Neuronal stem cell (in vitro differentiated cells): ENCODE results near the gene TBX1.
A peak's percentile ranks its signal among the peaks of the same experiment; 100 is the strongest.

Source experiments
- DNase-seq: peaks from one replicate; pipeline ENCODE4 v3.0.0-alpha.2; 2013; ENCODE audit warnings: low spot score
- H2AFZ ChIP-seq: one replicate; pipeline ENCODE4 v1.6.1; 2013; ENCODE audit warnings: mild to moderate bottlenecking, low read length, inconsistent platforms
- H2AK5ac ChIP-seq: 2 replicates; pipeline ENCODE4 v1.6.1; 2013; ENCODE audit warnings: low read depth, mild to moderate bottlenecking, inconsistent platforms, low read length, moderate library complexity, mixed read lengths
- H2BK120ac ChIP-seq: 2 replicates; pipeline ENCODE4 v1.6.1; 2013; ENCODE audit warnings: low read depth, mild to moderate bottlenecking, inconsistent platforms, low read length, moderate library complexity, mixed read lengths
- H2BK12ac ChIP-seq: one replicate; pipeline ENCODE4 v1.6.1; 2013; ENCODE audit warnings: low read length, inconsistent platforms
- H2BK15ac ChIP-seq: 2 replicates; pipeline ENCODE4 v1.6.1; 2013; ENCODE audit warnings: mild to moderate bottlenecking, low read length, inconsistent platforms, mixed read lengths
- H2BK5ac ChIP-seq: one replicate; pipeline ENCODE4 v1.6.1; 2013; ENCODE audit warnings: inconsistent platforms, mild to moderate bottlenecking, low read length, moderate library complexity
- H3K14ac ChIP-seq: one replicate; pipeline ENCODE4 v1.6.1; 2013; ENCODE audit warnings: low read length, inconsistent platforms
- H3K18ac ChIP-seq: 2 replicates; pipeline ENCODE4 v1.6.1; 2013; ENCODE audit warnings: low read length, inconsistent platforms
- H3K23ac ChIP-seq: 2 replicates; pipeline ENCODE4 v1.6.1; 2013; ENCODE audit warnings: low read depth, mild to moderate bottlenecking, mixed read lengths, low read length, inconsistent platforms; ENCODE audit not compliant: poor library complexity
- H3K27ac ChIP-seq: replicated peaks from 3 replicates; pipeline ENCODE4 v1.5.1; 2013; ENCODE audit warnings: low read length, inconsistent platforms
- H3K27me3 ChIP-seq, 3 experiments: 2 replicates each; pipeline ENCODE4 v1.6.1; 2013; ENCODE audit warnings: low read length in 3 of 3, mild to moderate bottlenecking in 2 of 3, inconsistent platforms in 1 of 3, low read depth in 1 of 3, mixed read lengths in 1 of 3, moderate library complexity in 1 of 3; ENCODE audit not compliant: control insufficient read depth in 3 of 3, insufficient read depth in 3 of 3
- H3K36me3 ChIP-seq, 2 donors: replicated peaks in 1 of 2; 2 replicates each; pipeline ENCODE4 v1.6.1; 2013; ENCODE audit warnings: low read length in 2 of 2; ENCODE audit not compliant: control insufficient read depth in 2 of 2, insufficient read depth in 2 of 2
- H3K4ac ChIP-seq: 2 replicates; pipeline ENCODE4 v1.6.1; 2013; ENCODE audit warnings: inconsistent platforms, mild to moderate bottlenecking, low read length, moderate library complexity
- H3K4me1 ChIP-seq, 2 donors: 1 replicate in 1 of 2; 2 replicates in 1 of 2; pipeline ENCODE4 v1.6.1; 2013; ENCODE audit warnings: low read length in 2 of 2, low read depth in 1 of 2; ENCODE audit not compliant: control insufficient read depth in 2 of 2, insufficient read depth in 1 of 2
- H3K4me2 ChIP-seq: one replicate; pipeline ENCODE4 v1.6.1; 2013; ENCODE audit warnings: mild to moderate bottlenecking, low read length, inconsistent platforms; ENCODE audit not compliant: insufficient read depth, poor library complexity, severe bottlenecking
- H3K4me3 ChIP-seq, 2 donors: 2 replicates each; pipeline ENCODE4 v1.5.1; 2013; ENCODE audit warnings: low read length in 2 of 2, mild to moderate bottlenecking in 2 of 2, inconsistent platforms in 1 of 2, moderate library complexity in 1 of 2
- H3K79me1 ChIP-seq: one replicate; pipeline ENCODE4 v1.6.1; 2013; ENCODE audit warnings: low read depth, mild to moderate bottlenecking, inconsistent platforms, low read length, moderate library complexity
- H3K9ac ChIP-seq: one replicate; pipeline ENCODE4 v1.6.1; 2013; ENCODE audit warnings: mild to moderate bottlenecking, low read depth, low read length, inconsistent platforms; ENCODE audit not compliant: poor library complexity
- H3K9me3 ChIP-seq, 2 donors: replicated peaks in 1 of 2; 2 replicates each; pipeline versions ENCODE3 to v1.6.1; 2013; ENCODE audit warnings: low read length in 2 of 2, mild to moderate bottlenecking in 2 of 2, inconsistent platforms in 1 of 2, low read depth in 1 of 2, mixed read lengths in 1 of 2, moderate library complexity in 1 of 2; ENCODE audit not compliant: control insufficient read depth in 2 of 2, insufficient read depth in 1 of 2
- H4K8ac ChIP-seq: one replicate; pipeline ENCODE4 v1.6.1; 2013; ENCODE audit warnings: low read depth, mild to moderate bottlenecking, inconsistent platforms, low read length, moderate library complexity
- H4K91ac ChIP-seq: one replicate; pipeline ENCODE4 v1.6.1; 2013; ENCODE audit warnings: low read length, low read depth, mild to moderate bottlenecking, inconsistent platforms; ENCODE audit not compliant: poor library complexity
- WGBS, 2 donors: extraction: QIAGEN DNeasy Blood & Tissue Kit; methylation state at CpG; one replicate each; pipeline ENCODE4 v1.1.7; 2013; ENCODE audit warnings: missing lambda C conversion rate in 2 of 2, mixed read lengths in 1 of 2; ENCODE audit not compliant: insufficient read length in 2 of 2, insufficient replicate concordance in 1 of 2; ENCODE audit errors: extremely low coverage in 2 of 2; 5-methylcytosine and 5-hydroxymethylcytosine counted together

The TBX1 gene

DNA sequence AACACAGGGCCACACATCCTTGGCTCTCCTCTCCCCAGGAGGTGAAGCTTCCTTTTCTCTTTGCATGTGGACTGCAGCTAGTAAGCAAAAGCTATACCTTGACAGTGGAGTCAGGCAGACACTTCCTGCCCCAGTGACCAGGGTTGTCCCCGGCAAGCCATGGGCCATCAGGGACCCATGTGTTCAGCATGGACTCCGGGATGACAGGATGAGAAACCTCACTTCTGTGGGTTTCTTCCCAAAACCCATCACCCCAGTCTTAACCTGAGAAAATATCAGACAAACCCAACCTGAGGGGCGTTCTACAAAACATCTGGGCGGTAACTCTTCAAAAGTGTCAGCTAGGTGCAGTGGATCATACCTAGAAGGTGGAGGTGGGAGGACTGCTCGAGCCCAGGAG is 53.9 kb downstream of the TBX1 start:
- Histone ChIP-seq H3K79me1 (no peaks in the 10 kb centered on the region), H2BK12ac (no peak overlapping the region), H4K8ac (no peak overlapping the region), H4K91ac (no peak overlapping the region), H2BK120ac (no peak overlapping the region), H2BK5ac (no peak overlapping the region), H3K9me3 (no peaks in the 10 kb centered on the region), H3K36me3 (peaks cover 0 to 4% of the 10 kb centered on the region in 2 donors), H3K14ac (no peak overlapping the region), H3K18ac (no peak overlapping the region), H3K4me3 (no peak overlapping the region), H3K27me3 (no peaks in the 10 kb centered on the region), H3K23ac (no peak overlapping the region), H2AFZ (no peak overlapping the region), H2BK15ac (no peak overlapping the region), H3K27ac (no peak overlapping the region), H2AK5ac (no peak overlapping the region), H3K4me1 (peaks cover 0 to 3% of the 10 kb centered on the region in 2 donors), H3K4ac (no peak overlapping the region), H3K9ac (no peak overlapping the region), H3K4me2 (no peak overlapping the region)
- WGBS, 2 donors = no CpG with 5 or more reads among the region's 5 CpGs
- DNase-seq = no peak

GRCh38 chr22:19815093-19815822 is 54.7 kb downstream of the TBX1 start:
- Histone ChIP-seq H3K4me1 (peaks cover 0 to 3% of the 10 kb centered on the region in 2 donors), H3K27ac (no peak overlapping the region), H2AFZ (no peak overlapping the region), H3K18ac (no peak overlapping the region), H2BK5ac (no peak overlapping the region), H3K4ac (no peak overlapping the region), H2BK12ac (no peak overlapping the region), H3K4me3 (no peak overlapping the region), H3K14ac (no peak overlapping the region), H3K79me1 (peaks cover 4% of the 10 kb centered on the region), H3K27me3 (no peaks in the 10 kb centered on the region), H4K8ac (no peak overlapping the region), H3K9me3 (no peaks in the 10 kb centered on the region), H3K23ac (no peak overlapping the region), H3K36me3 (peaks cover 0 to 4% of the 10 kb centered on the region in 2 donors), H2BK15ac (no peak overlapping the region), H3K4me2 (no peak overlapping the region), H2BK120ac (no peak overlapping the region), H2AK5ac (no peak overlapping the region), H3K9ac (no peak overlapping the region), H4K91ac (no peak overlapping the region)
- DNase-seq = no peak
- WGBS, 2 donors = no CpG with 5 or more reads among the region's 18 CpGs

- Histone ChIP-seq H2BK15ac (no peak overlapping the region), H3K23ac (peak overlapping the region; percentile 37), H3K4me3 (no peak overlapping the region), H3K14ac (no peak overlapping the region), H2BK5ac (no peak overlapping the region), H2AFZ (no peak overlapping the region), H3K79me1 (peaks cover 4% of the 10 kb centered on the region), H4K8ac (no peak overlapping the region), H3K18ac (no peak overlapping the region), H2AK5ac (no peak overlapping the region), H3K4ac (no peak overlapping the region), H3K27ac (no peak overlapping the region), H2BK120ac (no peak overlapping the region), H3K9ac (no peak overlapping the region), H3K27me3 (no peaks in the 10 kb centered on the region), H3K4me1 (peaks cover 0 to 3% of the 10 kb centered on the region in 2 donors), H3K36me3 (peaks cover 0 to 4% of the 10 kb centered on the region in 2 donors), H4K91ac (no peak overlapping the region), H3K9me3 (no peaks in the 10 kb centered on the region), H2BK12ac (no peak overlapping the region), H3K4me2 (no peak overlapping the region)
- WGBS, 2 donors = no CpG with 5 or more reads among the region's 16 CpGs
- no peak for DNase-seq
Measured at GRCh38 chr22:19815823-19816290, 55.3 kb downstream of the TBX1 start.

DNA sequence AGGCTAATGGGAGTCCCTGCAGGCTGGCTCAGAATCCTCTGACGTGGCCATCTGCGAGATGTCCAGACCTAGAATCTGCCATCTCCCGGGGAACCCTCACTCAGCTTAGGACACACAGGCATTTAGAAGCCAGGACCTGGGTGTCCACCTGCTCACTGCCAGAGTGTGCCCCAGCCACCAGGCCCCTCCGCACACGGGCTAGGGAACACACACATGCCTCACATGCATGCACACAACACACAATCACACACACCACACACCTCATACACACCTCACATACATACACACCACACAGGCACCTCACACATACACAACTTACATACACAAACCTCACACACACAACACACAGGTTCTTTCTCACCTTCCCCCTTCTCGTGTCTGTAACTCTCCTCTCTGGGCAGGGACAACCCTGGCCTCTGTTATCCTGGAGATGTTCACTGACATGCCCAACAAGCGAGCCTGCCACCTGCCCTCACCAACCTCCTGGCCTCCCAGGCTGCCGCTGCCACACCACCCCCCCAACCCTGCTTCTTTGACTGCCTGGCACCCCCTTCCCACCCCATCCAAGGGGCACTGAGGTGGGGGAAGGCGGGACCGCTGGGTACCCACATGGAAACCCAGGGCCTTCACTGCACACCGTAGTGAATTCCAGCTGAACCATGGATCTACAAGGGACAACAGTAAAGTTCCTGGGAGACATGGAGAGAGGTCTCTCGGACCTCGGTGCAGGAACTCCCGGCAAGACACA is 56.0 kb downstream of the TBX1 start:
- Histone ChIP-seq H3K9ac (no peak overlapping the region), H3K4me3 (peak overlapping the region in 1 of 2 donors; percentile 64), H3K79me1 (peaks cover 8% of the 10 kb centered on the region), H3K27me3 (no peaks in the 10 kb centered on the region), H2BK15ac (no peak overlapping the region), H2BK120ac (no peak overlapping the region), H4K91ac (peak overlapping the region; percentile 38), H2BK5ac (no peak overlapping the region), H4K8ac (no peak overlapping the region), H3K23ac (peak overlapping the region; percentile 45), H3K36me3 (peaks cover 0 to 4% of the 10 kb centered on the region in 2 donors), H2BK12ac (no peak overlapping the region), H2AK5ac (no peak overlapping the region), H3K27ac (no peak overlapping the region), H3K4ac (no peak overlapping the region), H3K4me2 (no peak overlapping the region), H3K9me3 (no peaks in the 10 kb centered on the region), H2AFZ (no peak overlapping the region), H3K14ac (no peak overlapping the region), H3K4me1 (peaks cover 0 to 3% of the 10 kb centered on the region in 2 donors), H3K18ac (no peak overlapping the region)
- WGBS, 2 donors = 100% methylated on average over 1 of the region's 14 CpGs; no CpG with 5 or more reads in 1 of the 2 donors
- no peak for DNase-seq
